IPS-18c (cell line): Measurements from ENCODE around the gene PHYHD1.
A peak's percentile ranks its signal among the peaks of the same experiment; 100 is the strongest.

ENCODE experiments used
- H3K4me3 ChIP-seq: 2 replicates; pipeline ENCODE4 v1.7.0; 2013; ENCODE audit warnings: low read depth, mild to moderate bottlenecking, low read length, moderate library complexity; ENCODE audit not compliant: insufficient read depth
- H3K9me3 ChIP-seq: one replicate; pipeline ENCODE4 v1.6.1; 2013; ENCODE audit warnings: mild to moderate bottlenecking, low read length, moderate library complexity; ENCODE audit not compliant: control insufficient read depth, insufficient read depth

Gene PHYHD1

DNA sequence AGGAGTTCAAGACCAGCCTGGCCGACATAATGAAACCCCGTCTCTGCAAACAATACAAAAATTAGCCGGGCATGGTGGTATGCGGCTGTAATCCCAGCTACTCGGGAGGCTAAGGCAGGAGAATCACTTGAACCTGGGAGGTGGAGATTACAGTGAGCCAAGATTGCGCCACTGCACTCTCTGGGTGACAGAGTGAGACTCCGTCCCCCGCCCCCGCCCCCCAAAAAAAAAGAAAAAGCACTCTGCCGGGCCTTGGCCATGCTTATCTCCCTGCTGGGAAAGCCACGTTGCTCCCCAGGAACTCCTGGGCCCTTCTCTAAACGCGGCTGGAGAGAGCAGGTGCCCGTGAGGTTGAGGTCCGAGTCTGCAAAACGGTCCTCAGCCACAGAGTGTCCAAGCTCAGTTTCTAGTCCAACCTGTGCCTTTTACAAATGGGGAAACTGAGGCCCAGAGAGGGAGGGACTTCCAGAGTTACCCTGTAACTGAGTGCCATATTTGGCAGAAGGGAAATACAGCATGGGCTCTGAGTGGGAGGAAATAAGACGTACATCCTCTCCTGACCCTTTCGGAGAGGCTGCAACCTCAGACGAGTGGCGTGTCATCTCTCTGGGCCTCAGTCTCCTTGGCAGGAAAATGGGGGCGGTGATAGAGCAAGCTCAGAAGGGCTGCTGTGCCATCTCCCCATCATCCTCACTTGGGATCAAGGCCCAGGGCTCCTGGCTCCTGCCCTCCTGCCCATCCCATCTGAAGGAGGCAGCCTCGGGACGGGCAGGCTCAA lies 6.6 kb upstream of the PHYHD1 start:
- no peaks in the 10 kb centered on the region for H3K9me3 ChIP-seq
- no peak overlapping the region for H3K4me3 ChIP-seq

DNA sequence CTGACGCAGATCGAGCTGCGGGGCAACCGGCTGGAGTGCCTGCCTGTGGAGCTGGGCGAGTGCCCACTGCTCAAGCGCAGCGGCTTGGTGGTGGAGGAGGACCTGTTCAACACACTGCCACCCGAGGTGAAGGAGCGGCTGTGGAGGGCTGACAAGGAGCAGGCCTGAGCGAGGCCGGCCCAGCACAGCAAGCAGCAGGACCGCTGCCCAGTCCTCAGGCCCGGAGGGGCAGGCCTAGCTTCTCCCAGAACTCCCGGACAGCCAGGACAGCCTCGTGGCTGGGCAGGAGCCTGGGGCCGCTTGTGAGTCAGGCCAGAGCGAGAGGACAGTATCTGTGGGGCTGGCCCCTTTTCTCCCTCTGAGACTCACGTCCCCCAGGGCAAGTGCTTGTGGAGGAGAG lies 4.6 kb upstream of the PHYHD1 start:
- no peak overlapping the region for H3K4me3 ChIP-seq
- H3K9me3 ChIP-seq: no peaks in the 10 kb centered on the region

DNA sequence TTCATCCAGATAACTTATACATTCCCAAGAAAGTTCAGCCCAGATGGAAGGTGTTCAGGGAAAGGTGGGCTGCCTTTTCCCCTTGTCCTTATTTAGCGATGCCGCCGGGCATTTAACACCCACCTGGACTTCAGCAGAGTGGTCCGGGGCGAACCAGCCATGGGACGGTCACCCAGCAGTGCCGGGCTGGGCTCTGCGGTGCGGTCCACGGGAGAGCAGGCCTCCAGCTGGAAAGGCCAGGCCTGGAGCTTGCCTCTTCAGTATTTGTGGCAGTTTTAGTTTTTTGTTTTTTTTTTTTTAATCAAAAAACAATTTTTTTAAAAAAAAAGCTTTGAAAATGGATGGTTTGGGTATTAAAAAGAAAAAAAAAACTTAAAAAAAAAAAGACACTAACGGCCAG lies 4.0 kb upstream of the PHYHD1 start:
- H3K9me3 ChIP-seq: no peaks in the 10 kb centered on the region
- no peak overlapping the region for H3K4me3 ChIP-seq

DNA sequence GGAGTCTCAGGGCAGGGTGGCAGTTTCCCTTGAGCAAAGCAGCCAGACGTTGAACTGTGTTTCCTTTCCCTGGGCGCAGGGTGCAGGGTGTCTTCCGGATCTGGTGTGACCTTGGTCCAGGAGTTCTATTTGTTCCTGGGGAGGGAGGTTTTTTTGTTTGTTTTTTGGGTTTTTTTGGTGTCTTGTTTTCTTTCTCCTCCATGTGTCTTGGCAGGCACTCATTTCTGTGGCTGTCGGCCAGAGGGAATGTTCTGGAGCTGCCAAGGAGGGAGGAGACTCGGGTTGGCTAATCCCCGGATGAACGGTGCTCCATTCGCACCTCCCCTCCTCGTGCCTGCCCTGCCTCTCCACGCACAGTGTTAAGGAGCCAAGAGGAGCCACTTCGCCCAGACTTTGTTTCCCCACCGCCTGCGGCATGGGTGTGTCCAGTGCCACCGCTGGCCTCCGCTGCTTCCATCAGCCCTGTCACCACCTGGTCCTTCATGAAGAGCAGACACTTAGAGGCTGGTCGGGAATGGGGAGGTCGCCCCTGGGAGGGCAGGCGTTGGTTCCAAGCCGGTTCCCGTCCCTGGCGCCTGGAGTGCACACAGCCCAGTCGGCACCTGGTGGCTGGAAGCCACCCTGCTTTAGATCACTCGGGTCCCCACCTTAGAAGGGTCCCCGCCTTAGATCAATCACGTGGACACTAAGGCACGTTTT lies 3.5 kb upstream of the PHYHD1 start:
- Histone ChIP-seq H3K4me3 (no peak overlapping the region), H3K9me3 (no peaks in the 10 kb centered on the region)

DNA sequence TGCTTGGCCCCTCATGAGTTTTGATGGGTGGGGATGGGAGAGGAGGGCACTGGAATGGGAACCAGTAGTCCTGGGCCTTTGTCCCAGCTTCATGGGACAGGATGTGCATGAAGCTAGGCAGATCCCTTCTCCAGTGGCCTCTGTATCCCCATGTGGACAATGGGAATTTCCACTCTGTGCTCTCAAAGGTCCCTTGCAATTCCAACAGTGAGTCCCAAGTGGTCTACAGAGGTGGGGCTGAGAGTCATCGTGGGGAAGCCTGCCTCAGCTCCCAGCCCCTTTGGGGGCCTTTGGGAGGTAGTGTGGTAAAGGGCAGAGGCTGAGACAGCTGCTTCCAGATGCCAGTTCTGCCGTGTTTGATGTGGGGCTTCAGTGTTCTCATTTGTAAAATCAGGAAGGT lies 1.9 kb upstream of the PHYHD1 start:
- Histone ChIP-seq H3K9me3 (no peaks in the 10 kb centered on the region), H3K4me3 (no peak overlapping the region)

DNA sequence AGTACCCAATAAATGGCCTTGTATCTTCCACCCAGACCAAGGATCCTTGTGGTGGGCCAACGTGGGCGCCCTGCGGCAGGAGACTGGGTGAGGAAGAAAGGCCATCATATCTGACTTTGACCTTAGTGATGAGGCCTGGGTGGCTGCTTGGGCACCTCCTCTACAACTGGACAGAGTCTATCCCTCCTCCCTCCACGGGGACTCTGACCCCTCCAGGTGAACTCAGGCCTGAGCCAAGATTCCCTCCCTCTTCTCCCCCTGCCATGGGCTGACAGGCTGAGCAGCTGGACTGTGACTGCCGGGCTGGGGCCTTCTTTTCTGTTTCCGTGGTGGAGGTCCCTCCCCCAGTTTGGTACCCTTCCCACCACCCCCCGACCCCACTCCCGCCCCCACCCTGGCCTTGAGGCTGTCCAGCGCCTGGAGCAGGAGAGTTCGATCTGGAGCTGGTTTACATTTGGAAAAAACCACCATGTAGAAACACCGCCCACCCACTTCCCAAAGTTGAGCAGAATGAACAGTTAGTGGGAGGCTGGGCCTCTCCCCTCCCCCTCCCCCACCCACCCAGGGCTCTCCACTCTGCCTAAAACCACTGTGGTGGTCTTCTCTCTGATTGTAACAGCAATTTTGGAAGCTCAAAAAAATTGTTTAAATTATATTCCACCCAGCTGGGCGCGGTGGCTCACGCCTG lies 1.2 kb upstream of the PHYHD1 start:
- H3K9me3 ChIP-seq: no peaks in the 10 kb centered on the region

DNA sequence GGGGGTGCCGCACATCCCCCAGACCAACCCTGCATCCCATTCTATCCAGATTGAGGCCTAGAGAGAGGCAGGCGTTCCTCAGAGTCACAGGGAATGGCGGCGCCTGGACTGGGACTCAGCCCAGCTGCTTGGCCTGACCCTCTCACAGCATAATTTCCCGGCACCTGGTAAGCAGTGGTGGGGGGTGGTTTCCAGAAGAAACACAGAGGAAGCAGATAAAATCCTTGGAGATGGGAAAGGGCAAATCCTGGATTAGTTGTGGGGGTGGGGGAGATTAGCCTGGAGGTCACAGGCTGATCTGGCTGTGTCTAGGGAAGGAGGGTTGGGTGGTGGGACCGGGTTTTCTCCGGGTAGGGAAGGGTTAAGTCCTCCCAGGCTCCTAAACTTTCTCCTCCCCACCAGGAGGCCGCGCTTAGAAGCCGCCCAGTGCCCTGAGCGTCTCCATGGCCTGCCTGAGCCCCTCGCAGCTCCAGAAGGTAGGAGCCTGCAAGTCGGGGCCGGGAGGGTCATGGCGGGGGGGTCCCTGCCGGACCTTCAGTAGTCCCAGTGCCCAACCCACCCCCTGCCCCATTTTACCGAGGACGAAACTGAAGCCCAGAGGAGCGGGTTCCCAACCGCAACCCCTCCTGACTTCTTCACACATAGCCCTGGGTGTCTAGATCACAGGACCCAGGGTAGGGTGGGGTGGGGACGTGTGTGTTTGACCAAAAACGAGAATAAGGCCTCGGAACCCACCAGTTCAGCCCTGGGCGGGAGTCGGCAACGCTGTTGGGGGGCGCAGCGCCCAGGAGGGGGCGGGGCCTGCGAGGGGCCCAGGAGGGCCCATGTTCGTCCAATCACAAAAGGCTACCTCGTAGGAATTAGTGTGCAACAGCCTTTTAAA lies 1.3 kb downstream of the PHYHD1 start:
- peak overlapping the region; percentile 75 for H3K4me3 ChIP-seq

More for the DNA sequence above, 1.2 kb upstream of the PHYHD1 start:
- no peak overlapping the region for H3K4me3 ChIP-seq

DNA sequence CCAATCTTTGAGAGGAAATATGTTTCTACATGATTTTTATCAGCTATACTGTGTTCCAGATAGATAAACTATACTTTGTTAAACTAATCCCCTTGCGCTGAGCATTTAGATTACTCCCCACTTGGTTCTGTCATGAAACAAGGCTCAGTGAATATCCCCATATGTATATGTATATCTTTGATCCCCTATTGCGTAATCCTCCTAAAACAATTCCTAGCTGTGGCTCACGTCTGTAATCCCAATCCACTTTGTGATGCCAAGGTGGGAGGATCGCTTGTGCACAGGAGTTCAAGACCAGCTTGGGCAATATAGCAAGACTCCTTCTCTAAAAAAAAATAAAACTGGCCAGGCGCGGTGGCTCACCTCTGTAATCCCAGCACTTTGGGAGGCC lies 2.7 kb downstream of the PHYHD1 start:
- Histone ChIP-seq H3K4me3 (no peak overlapping the region), H3K9me3 (no peaks in the 10 kb centered on the region)

More for the DNA sequence above, 1.3 kb downstream of the PHYHD1 start:
- H3K9me3 ChIP-seq: no peaks in the 10 kb centered on the region

DNA sequence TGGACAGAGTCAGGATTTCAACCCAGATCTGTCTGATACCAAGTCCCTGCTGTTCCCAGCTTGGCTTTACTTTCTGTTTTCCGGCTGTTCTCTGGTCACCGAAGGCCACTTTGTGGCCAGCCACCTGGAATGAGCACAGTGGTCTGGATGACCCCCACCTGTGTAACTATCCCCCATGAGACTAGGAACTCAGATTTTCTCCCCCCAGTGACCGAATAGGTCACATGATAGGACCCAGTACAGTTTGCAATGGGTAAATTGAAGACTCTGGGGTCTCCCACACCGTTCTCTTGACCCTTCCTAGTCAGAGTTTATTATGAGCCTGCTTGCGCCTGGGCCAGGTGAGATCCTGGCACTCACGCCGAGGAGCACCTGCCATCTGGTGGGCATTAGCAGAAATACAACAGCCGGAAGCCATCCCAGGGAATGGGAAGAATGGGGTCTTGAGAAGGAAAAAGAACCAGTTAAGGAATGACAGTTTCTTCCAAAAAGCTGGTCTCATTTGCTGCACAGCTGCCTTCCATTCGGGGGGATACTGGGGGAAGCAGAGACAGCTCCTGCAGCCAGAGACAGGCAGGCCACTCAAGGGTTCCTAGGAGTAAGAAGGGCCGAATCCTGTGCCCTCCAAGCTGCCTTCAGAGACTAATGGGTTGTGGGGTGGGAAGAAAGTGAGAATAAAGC lies 7.1 kb downstream of the PHYHD1 start:
- Histone ChIP-seq H3K9me3 (no peaks in the 10 kb centered on the region), H3K4me3 (no peak overlapping the region)

DNA sequence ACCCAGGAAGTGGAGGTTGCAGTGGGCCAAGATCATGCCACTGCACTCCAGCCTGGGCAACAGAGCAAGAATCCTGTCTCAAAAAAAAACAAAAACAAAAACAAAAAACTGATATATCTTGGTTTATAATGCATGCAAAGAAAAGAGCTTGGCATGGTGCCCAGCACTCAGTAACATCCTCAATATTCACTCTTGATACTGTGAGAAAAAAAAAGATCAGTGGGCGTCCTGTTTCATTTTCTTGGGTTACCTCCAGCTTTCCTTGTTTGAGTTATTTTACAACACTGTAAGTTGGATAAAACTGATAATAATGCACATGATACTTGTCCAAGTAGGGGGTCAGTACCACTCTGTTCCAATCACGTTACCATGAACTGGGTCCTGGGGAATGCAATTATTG lies 7.8 kb downstream of the PHYHD1 start:
- Histone ChIP-seq H3K9me3 (no peaks in the 10 kb centered on the region), H3K4me3 (no peak overlapping the region)

DNA sequence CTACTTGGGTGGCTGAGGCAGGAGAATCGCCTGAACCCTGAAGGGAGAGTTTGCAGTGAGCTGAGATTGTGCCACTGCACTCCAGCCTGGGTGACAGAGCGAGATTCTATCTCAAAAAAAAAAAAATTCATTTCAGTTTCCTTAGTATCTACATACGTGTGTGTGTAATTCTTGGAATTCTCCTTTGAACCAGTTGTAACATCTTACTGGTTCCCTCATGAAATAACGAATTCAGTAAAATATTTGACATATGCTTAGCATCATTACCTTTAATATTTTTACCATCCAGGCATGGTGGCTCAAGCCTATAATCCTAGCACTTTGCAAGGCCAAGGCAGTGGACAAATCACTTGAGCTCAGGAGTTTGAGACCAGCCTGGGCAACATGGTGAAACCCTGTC lies 8.8 kb downstream of the PHYHD1 start:
- no peak overlapping the region for H3K4me3 ChIP-seq
- no peaks in the 10 kb centered on the region for H3K9me3 ChIP-seq

DNA sequence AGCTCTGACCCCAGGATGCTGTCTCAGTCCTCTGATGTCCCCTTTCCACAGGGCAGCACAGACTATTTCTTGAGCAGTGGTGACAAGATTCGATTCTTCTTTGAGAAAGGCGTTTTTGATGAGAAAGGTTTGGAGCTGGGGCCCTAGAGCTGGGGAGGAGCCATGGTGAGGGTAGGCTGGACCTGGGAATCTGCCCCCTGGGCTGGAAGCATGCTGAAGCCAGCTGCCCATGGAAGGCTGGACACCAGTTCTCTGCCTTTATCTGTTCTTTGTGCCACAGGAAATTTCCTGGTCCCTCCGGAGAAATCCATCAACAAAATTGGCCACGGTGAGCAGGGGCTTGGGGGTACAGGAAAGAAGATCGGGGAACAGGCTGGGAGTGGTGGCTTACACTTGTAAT lies 12.9 kb downstream of the PHYHD1 start:
- Histone ChIP-seq H3K4me3 (no peak overlapping the region), H3K9me3 (no peaks in the 10 kb centered on the region)

DNA sequence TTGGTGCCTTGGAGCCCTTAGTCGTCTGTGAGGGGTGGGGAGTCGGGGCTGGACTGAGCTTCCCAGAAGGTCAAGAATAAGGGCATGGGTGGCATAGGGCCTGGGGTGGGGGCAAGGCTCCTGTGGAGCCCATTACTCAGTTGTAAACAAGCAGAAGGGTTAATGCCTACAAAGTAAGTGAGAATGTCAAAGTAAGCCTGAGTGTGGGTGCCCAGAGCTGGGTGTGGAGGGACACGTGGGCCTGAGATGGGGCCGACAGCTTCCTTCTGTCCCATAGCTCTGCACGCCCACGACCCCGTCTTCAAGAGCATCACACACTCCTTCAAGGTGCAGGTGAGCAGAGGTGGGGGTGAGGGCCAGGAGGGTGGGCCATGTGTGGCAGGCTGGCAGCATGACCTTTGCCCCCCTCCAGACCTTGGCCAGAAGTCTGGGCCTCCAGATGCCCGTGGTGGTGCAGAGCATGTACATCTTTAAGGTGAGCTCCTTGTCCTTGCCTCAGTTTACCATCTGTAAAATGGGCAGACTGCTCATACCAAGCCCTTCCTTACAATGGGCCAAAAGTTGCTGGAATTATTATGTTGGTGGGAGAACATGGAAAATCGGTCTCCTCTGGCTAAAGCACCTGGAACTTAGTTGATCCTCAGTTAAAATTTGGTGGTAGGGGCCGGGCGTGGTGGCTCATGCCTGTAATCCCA lies 15.5 kb downstream of the PHYHD1 start:
- no peak overlapping the region for H3K4me3 ChIP-seq

DNA sequence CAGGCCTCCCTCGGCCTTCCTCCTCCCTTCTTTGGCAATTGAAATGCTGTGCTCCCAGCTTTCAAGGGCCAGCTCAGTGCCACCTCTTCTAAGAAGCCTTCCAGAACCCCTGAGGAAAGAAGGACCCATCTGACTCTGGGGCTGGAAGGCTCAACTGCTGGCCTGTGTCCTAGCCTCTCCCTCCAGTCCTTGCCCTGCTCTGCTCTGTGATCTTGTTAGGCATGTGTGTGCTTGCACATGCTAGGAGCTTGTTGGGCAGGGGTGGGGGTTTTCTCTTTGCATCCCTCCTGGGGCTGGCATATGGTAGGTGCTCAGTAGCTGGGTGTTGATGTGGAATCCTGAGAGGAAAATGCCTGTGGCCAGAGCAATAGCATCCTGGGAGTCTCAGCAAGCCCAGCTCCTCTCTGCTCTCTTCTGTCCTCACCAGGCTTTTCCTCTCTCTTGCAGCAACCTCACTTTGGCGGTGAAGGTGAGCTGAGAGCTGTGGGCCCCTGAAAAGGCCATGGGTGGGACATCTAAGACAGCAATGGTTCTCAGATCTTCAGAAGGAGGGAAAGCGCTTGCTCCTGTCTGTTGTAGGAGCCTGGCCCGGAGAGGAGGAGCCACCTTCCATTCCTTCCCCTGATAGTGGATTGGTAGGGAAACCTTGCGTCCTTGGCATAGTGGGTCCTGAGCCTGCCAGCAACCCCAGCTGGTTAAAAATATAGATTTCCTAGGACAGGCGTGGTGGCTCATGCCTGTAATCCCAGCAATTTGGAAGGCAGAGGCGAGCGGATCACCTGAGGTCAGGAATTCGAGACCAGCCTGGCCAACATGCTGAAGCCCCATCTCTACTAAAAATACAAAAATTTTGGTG lies 16.8 kb downstream of the PHYHD1 start:
- H3K4me3 ChIP-seq: no peak overlapping the region
- no peaks in the 10 kb centered on the region for H3K9me3 ChIP-seq

More for the DNA sequence above, 15.5 kb downstream of the PHYHD1 start:
- no peaks in the 10 kb centered on the region for H3K9me3 ChIP-seq

DNA sequence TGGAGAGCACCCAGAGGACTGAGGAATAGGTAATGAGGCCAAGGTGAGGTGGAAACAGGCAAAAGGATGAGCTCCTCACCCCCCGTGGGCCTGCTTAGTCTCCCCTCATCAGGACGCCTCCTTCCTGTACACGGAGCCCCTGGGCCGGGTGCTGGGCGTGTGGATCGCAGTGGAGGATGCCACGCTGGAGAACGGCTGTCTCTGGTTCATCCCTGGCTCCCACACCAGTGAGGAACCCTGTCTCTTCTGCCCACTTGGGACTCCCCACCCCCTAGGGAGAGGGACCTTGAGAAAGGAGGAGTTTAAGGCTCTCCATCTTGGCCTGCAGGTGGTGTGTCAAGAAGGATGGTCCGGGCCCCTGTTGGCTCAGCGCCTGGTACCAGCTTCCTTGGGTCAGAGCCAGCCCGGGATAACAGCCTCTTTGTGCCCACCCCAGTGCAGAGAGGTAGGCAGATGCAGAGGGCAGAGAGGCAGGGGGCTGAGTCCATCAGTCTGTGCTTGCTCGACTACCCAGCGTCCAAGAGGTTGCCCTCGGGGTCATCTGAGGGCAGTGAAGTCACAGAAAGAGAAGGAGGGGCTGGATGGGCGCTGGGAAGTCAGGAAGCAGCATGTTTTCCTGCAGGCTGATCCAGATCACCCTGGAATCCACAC lies 19.6 kb downstream of the PHYHD1 start:
- no peak overlapping the region for H3K4me3 ChIP-seq
- H3K9me3 ChIP-seq: no peaks in the 10 kb centered on the region
